Stomach (tissue), 4 donors: ENCODE measurements around the gene GLIPR2.

Source experiments
- EP300 ChIP-seq: sonication (generic); formaldehyde crosslinking; IDR thresholded peaks from one replicate; pipeline ENCODE4 v1.6.1; 2017; ENCODE audit warnings: antibody characterized with exemption
- POLR2A ChIP-seq, 4 donors: fragments of 450-650 bp; IDR thresholded peaks; one replicate each; pipeline ENCODE4 v1.6.1; 2016; ENCODE audit warnings: antibody characterized with exemption in 4 of 4, control low read depth in 2 of 4, mild to moderate bottlenecking in 1 of 4, moderate library complexity in 1 of 4
- POLR2AphosphoS5 ChIP-seq, 3 donors: sonication (generic); formaldehyde crosslinking; IDR thresholded peaks; one replicate each; pipeline ENCODE4 v1.6.1; 2016; ENCODE audit warnings: antibody characterized with exemption in 3 of 3
- TF ChIP-seq, protein P1 (sequence below), 7 experiments: fragments of 450-650 bp in 4 of 7; fragments of 200-600 bp in 3 of 7; sonication (generic) in 3 of 7; IDR thresholded peaks; one replicate each; pipeline ENCODE4 v1.5.1; 2016 to 2019; ENCODE audit warnings: antibody characterized with exemption in 7 of 7, control low read depth in 2 of 7, mild to moderate bottlenecking in 1 of 7

GRCh38 chr9:36132086-36132485 lies 4.4 kb upstream of the GLIPR2 start:
- TF ChIP-seq, protein P1, sequence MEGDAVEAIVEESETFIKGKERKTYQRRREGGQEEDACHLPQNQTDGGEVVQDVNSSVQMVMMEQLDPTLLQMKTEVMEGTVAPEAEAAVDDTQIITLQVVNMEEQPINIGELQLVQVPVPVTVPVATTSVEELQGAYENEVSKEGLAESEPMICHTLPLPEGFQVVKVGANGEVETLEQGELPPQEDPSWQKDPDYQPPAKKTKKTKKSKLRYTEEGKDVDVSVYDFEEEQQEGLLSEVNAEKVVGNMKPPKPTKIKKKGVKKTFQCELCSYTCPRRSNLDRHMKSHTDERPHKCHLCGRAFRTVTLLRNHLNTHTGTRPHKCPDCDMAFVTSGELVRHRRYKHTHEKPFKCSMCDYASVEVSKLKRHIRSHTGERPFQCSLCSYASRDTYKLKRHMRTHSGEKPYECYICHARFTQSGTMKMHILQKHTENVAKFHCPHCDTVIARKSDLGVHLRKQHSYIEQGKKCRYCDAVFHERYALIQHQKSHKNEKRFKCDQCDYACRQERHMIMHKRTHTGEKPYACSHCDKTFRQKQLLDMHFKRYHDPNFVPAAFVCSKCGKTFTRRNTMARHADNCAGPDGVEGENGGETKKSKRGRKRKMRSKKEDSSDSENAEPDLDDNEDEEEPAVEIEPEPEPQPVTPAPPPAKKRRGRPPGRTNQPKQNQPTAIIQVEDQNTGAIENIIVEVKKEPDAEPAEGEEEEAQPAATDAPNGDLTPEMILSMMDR (IDR thresholded peaks at IDR 0.05) = no peak
- TF ChIP-seq POLR2AphosphoS5 (IDR thresholded peaks at IDR 0.05) = no peak
- TF ChIP-seq EP300 = no peak
- TF ChIP-seq POLR2A (IDR thresholded peaks at IDR 0.05) = no peak
